Skeletal muscle satellite cell (primary cell): Measurements from ENCODE around the gene RFX5. TPM values are rescaled to one million over a fixed set of nuclear protein-coding genes. Genes with fewer than 3 reads are reported as not detected.
"Not testable (repeated sequence)": the region's sequence is repeated elsewhere in the genome, so short reads cannot be mapped to it uniquely, and the experiment has no call there.

Experiments used
- H3K27me3 ChIP-seq: 2 replicates; pipeline ENCODE4 v1.7.0; 2013; ENCODE audit warnings: low read length; ENCODE audit not compliant: control insufficient read depth, insufficient read depth
- H3K36me3 ChIP-seq: 2 replicates; pipeline ENCODE4 v1.7.0; 2013; ENCODE audit warnings: mild to moderate bottlenecking, control low read depth, low read length; ENCODE audit not compliant: insufficient read depth
- H3K4me1 ChIP-seq: 2 replicates; pipeline ENCODE4 v1.7.0; 2013; ENCODE audit warnings: low read length; ENCODE audit not compliant: control insufficient read depth, insufficient read depth
- H3K4me2 ChIP-seq: 2 replicates; pipeline ENCODE4 v1.7.0; 2013; ENCODE audit warnings: mild to moderate bottlenecking, low read length
- H3K4me3 ChIP-seq: 2 replicates; pipeline ENCODE4 v1.7.0; 2013; ENCODE audit warnings: low read length
- H3K9ac ChIP-seq: 2 replicates; pipeline ENCODE4 v1.7.0; 2013; ENCODE audit warnings: mild to moderate bottlenecking, low read depth, low read length, moderate library complexity
- H3K9me3 ChIP-seq: replicated peaks from 2 replicates; pipeline ENCODE4 v1.7.0; 2013; ENCODE audit warnings: mild to moderate bottlenecking, control low read depth, low read length
- total RNA-seq: library from RNA; depleted of rRNA; stranded (reverse); fragments of >200 nt; gene quantifications from 2 replicates; pipeline ENCODE4 v1.2.3, GENCODE V29; 2012; rRNA removed

RFX5 gene
- total RNA-seq: 19.2 and 34.5 TPM in 2 replicates

- peaks cover 22% of the 10 kb centered on the region for H3K36me3 ChIP-seq
- H3K4me3 ChIP-seq: peak within 1 kb of the TSS; percentile 71
- no peaks in the 10 kb centered on the region for H3K9me3 ChIP-seq
- H3K4me1 ChIP-seq: peaks cover 15% of the 10 kb centered on the region
- H3K27me3 ChIP-seq: no peaks in the 10 kb centered on the region
- H3K9ac ChIP-seq: peak within 1 kb of the TSS; percentile 77
- H3K4me2 ChIP-seq: peak within 1 kb of the TSS; percentile 80
Measured at GRCh38 chr1:151346769-151347522, at the start of gene RFX5. RFX5 (minus strand) TSS chr1:151347252; CDS start chr1:151346320, 932 bp downstream.

- H3K27me3 ChIP-seq: not testable (repeated sequence)
Measured at GRCh38 chr1:151396265-151396664, 49.2 kb upstream of the RFX5 start.

GRCh38 chr1:151393583-151393982 lies 46.5 kb upstream of the RFX5 start:
- Histone ChIP-seq H3K27me3 (no peaks in the 10 kb centered on the region), H3K9me3 (no peaks in the 10 kb centered on the region), H3K4me1 (no peaks in the 10 kb centered on the region), H3K4me3 (no peak overlapping the region), H3K4me2 (no peak overlapping the region), H3K36me3 (no peaks in the 10 kb centered on the region), H3K9ac (no peak overlapping the region)

More at GRCh38 chr1:151396265-151396664, 49.2 kb upstream of the RFX5 start:
- not testable (repeated sequence) for H3K9ac ChIP-seq, H3K4me3 ChIP-seq, H3K4me2 ChIP-seq, H3K36me3 ChIP-seq, H3K4me1 ChIP-seq, H3K9me3 ChIP-seq

GRCh38 chr1:151391079-151391563 lies 44.1 kb upstream of the RFX5 start:
- H3K4me1 ChIP-seq: no peaks in the 10 kb centered on the region
- no peak overlapping the region for H3K4me3 ChIP-seq
- H3K9me3 ChIP-seq: no peaks in the 10 kb centered on the region
- no peak overlapping the region for H3K9ac ChIP-seq
- H3K4me2 ChIP-seq: no peak overlapping the region
- H3K27me3 ChIP-seq: no peaks in the 10 kb centered on the region
- no peaks in the 10 kb centered on the region for H3K36me3 ChIP-seq

GRCh38 chr1:151390221-151391078 lies 43.4 kb upstream of the RFX5 start:
- H3K9me3 ChIP-seq, H3K4me3 ChIP-seq, H3K27me3 ChIP-seq, H3K9ac ChIP-seq, H3K4me2 ChIP-seq, H3K36me3 ChIP-seq, H3K4me1 ChIP-seq: not testable (repeated sequence)

- peaks cover 11% of the 10 kb centered on the region for H3K27me3 ChIP-seq
- H3K4me3 ChIP-seq: no peak overlapping the region
- no peak overlapping the region for H3K9ac ChIP-seq
- H3K4me1 ChIP-seq: no peaks in the 10 kb centered on the region
- H3K36me3 ChIP-seq: no peaks in the 10 kb centered on the region
- H3K4me2 ChIP-seq: no peak overlapping the region
- H3K9me3 ChIP-seq: no peaks in the 10 kb centered on the region
Measured at GRCh38 chr1:151386002-151386401, 39.0 kb upstream of the RFX5 start.

- Histone ChIP-seq H3K9me3 (no peaks in the 10 kb centered on the region), H3K36me3 (no peaks in the 10 kb centered on the region), H3K4me3 (no peak overlapping the region), H3K4me1 (no peaks in the 10 kb centered on the region), H3K9ac (no peak overlapping the region), H3K4me2 (no peak overlapping the region), H3K27me3 (peaks cover 11% of the 10 kb centered on the region)
Measured at GRCh38 chr1:151384584-151384983, 37.5 kb upstream of the RFX5 start.

- no peak overlapping the region for H3K4me2 ChIP-seq
- H3K4me3 ChIP-seq: no peak overlapping the region
- H3K9me3 ChIP-seq: no peaks in the 10 kb centered on the region
- peaks cover 22% of the 10 kb centered on the region for H3K27me3 ChIP-seq
- no peaks in the 10 kb centered on the region for H3K36me3 ChIP-seq
- H3K9ac ChIP-seq: no peak overlapping the region
- peaks cover 3% of the 10 kb centered on the region for H3K4me1 ChIP-seq
Measured at GRCh38 chr1:151377150-151377884, 30.3 kb upstream of the RFX5 start.

- Histone ChIP-seq H3K4me3 (no peak overlapping the region), H3K27me3 (peaks cover 16% of the 10 kb centered on the region), H3K9ac (no peak overlapping the region), H3K36me3 (no peaks in the 10 kb centered on the region), H3K4me1 (peaks cover 26% of the 10 kb centered on the region), H3K9me3 (no peaks in the 10 kb centered on the region), H3K4me2 (no peak overlapping the region)
Measured at GRCh38 chr1:151373196-151373595, 26.1 kb upstream of the RFX5 start.

- peaks cover 8% of the 10 kb centered on the region for H3K27me3 ChIP-seq
- no peaks in the 10 kb centered on the region for H3K9me3 ChIP-seq
- H3K4me3 ChIP-seq: peak within 1 kb of the TSS; percentile 69
- H3K4me1 ChIP-seq: peaks cover 26% of the 10 kb centered on the region
- no peaks in the 10 kb centered on the region for H3K36me3 ChIP-seq
- H3K4me2 ChIP-seq: peak within 1 kb of the TSS; percentile 89
- peak within 1 kb of the TSS; percentile 53 for H3K9ac ChIP-seq
Measured at GRCh38 chr1:151372058-151372934, 25.2 kb upstream of the RFX5 start, which contains the start of gene SELENBP1. SELENBP1 (minus strand) TSS chr1:151372705; CDS start chr1:151372641, 64 bp downstream.
